GM23338 (cell line): ENCODE results near the gene S100A16. TPM values are rescaled to one million over a fixed set of nuclear protein-coding genes. Genes with fewer than 3 reads are reported as not detected.

Experiments used
- ATAC-seq: fragments of 200-7000 bp; cut with Tn5 transposase; 3 replicates; pipeline ENCODE4 v1.9.1; 2020
- DNase-seq: peaks from one replicate; pipeline ENCODE4 v3.0.0-alpha.2; 2015; ENCODE audit warnings: low spot score
- H2AFZ ChIP-seq: fragments of 200-600 bp; sonication (generic); 2 replicates; pipeline ENCODE4 v1.8.0; 2016; ENCODE audit warnings: antibody characterized with exemption, mild to moderate bottlenecking, moderate library complexity
- H3F3A ChIP-seq: fragments of 200-600 bp; sonication (generic); replicated peaks from 2 replicates; pipeline ENCODE4 v1.8.0; 2017; ENCODE audit warnings: antibody characterized with exemption, mixed run types, low read depth
- H3K27ac ChIP-seq: fragments of 200-600 bp; sonication (generic); 2 replicates; pipeline ENCODE4 v1.6.1; 2016; ENCODE audit warnings: low read depth
- H3K27me3 ChIP-seq: fragments of 200-600 bp; sonication (generic); 2 replicates; pipeline ENCODE4 v1.8.0; 2016; ENCODE audit warnings: mild to moderate bottlenecking, mixed run types, moderate library complexity; ENCODE audit not compliant: insufficient read depth
- H3K36me3 ChIP-seq: fragments of 200-600 bp; sonication (generic); 2 replicates; pipeline ENCODE4 v1.8.0; 2016; ENCODE audit warnings: mild to moderate bottlenecking; ENCODE audit not compliant: insufficient read depth
- H3K4me1 ChIP-seq: fragments of 200-600 bp; sonication (generic); 2 replicates; pipeline ENCODE4 v1.8.0; 2016; ENCODE audit warnings: mild to moderate bottlenecking, moderate library complexity; ENCODE audit not compliant: insufficient read depth
- H3K4me2 ChIP-seq: fragments of 200-600 bp; sonication (generic); 2 replicates; pipeline ENCODE4 v1.7.1; 2017; ENCODE audit warnings: mixed run types
- H3K4me3 ChIP-seq: fragments of 200-600 bp; sonication (generic); 2 replicates; pipeline ENCODE4 v1.6.1; 2016; ENCODE audit warnings: mixed run types
- H3K79me2 ChIP-seq: fragments of 200-600 bp; sonication (generic); replicated peaks from 2 replicates; pipeline ENCODE4 v1.8.0; 2017; ENCODE audit warnings: mild to moderate bottlenecking; ENCODE audit not compliant: insufficient read depth
- H3K9me2 ChIP-seq: fragments of 200-600 bp; sonication (generic); 2 replicates; pipeline ENCODE4 v1.8.0; 2017; ENCODE audit not compliant: insufficient read depth
- H4K20me1 ChIP-seq: fragments of 200-600 bp; sonication (generic); replicated peaks from 2 replicates; pipeline ENCODE4 v1.8.0; 2017; ENCODE audit warnings: mild to moderate bottlenecking; ENCODE audit not compliant: insufficient read depth
- H3K27ac Mint-ChIP-seq: 2 replicates; pipeline ENCODE4 v1.8.0; 2020; ENCODE audit warnings: inconsistent platforms, mild to moderate bottlenecking, moderate library complexity, mixed read lengths
- H3K27me3 Mint-ChIP-seq: 3 replicates; pipeline ENCODE4 v1.8.0; 2022; ENCODE audit warnings: low read depth, mild to moderate bottlenecking, moderate library complexity, mixed read lengths, inconsistent platforms; ENCODE audit not compliant: insufficient read depth, poor library complexity
- H3K36me3 Mint-ChIP-seq: 3 replicates; pipeline ENCODE4 v1.8.0; 2021; ENCODE audit warnings: low read depth, mild to moderate bottlenecking, inconsistent platforms, moderate library complexity, mixed read lengths
- H3K4me1 Mint-ChIP-seq: 3 replicates; pipeline ENCODE4 v1.8.0; 2020; ENCODE audit warnings: mild to moderate bottlenecking, inconsistent platforms, mixed read lengths
- H3K4me3 Mint-ChIP-seq: 3 replicates; pipeline ENCODE4 v1.8.0; 2021; ENCODE audit warnings: moderate library complexity, mild to moderate bottlenecking, inconsistent platforms, mixed read lengths
- H3K9me3 Mint-ChIP-seq: 3 replicates; pipeline ENCODE4 v1.8.0; 2020; ENCODE audit warnings: moderate library complexity, mild to moderate bottlenecking, inconsistent platforms, mixed read lengths
- CREB1 ChIP-seq: fragments of 250-450 bp; sonication (Bioruptor Pico); IDR thresholded peaks from 2 replicates; pipeline ENCODE4 v1.5.0; 2020; ENCODE audit warnings: low read depth, mild to moderate bottlenecking, moderate library complexity
- CTCF ChIP-seq, 2 experiments: fragments of 200-600 bp in 1 of 2; sonication (generic) in 1 of 2; conservative IDR thresholded peaks; 2 replicates each; pipeline versions ENCODE4 v1.5.1 to v1.6.1; 2016 to 2017; ENCODE audit warnings: antibody characterized with exemption in 2 of 2, low read depth in 2 of 2, mild to moderate bottlenecking in 2 of 2, moderate library complexity in 1 of 2
- EZH2phosphoT487 ChIP-seq: fragments of 200-600 bp; sonication (generic); IDR thresholded peaks from one replicate; pipeline ENCODE4 v1.8.1; 2018; ENCODE audit warnings: antibody characterized with exemption; ENCODE audit not compliant: unreplicated experiment
- NANOG ChIP-seq: IDR thresholded peaks from 2 replicates; pipeline ENCODE4 v1.6.1; 2016; ENCODE audit warnings: antibody characterized with exemption, borderline replicate concordance
- POLR2AphosphoS5 ChIP-seq: IDR thresholded peaks from 2 replicates; pipeline ENCODE4 v1.6.1; 2016; ENCODE audit warnings: antibody characterized with exemption, low read depth
- STAT1 ChIP-seq: IDR thresholded peaks from one replicate; pipeline ENCODE4 v1.6.1; 2016; ENCODE audit warnings: antibody characterized with exemption; ENCODE audit not compliant: unreplicated experiment
- ZNF114 ChIP-seq: fragments of 250-450 bp; sonication (Bioruptor Pico); IDR thresholded peaks from 2 replicates; pipeline ENCODE4 v1.5.0; 2020; ENCODE audit warnings: mild to moderate bottlenecking, moderate library complexity
- ZNF462 ChIP-seq: fragments of 250-450 bp; sonication (Bioruptor Pico); IDR thresholded peaks from 2 replicates; pipeline ENCODE4 v1.5.0; 2020; ENCODE audit warnings: mild to moderate bottlenecking, moderate library complexity
- polyA plus RNA-seq: library from polyadenylated mRNA; unstranded; fragments of >200 nt; fragmentation: Nextera tagmentation; extraction: Ambion mirVana; gene quantifications from 2 replicates; pipeline ENCODE4 v1.2.1, GENCODE V29; 2016
- total RNA-seq: library from RNA; depleted of rRNA; stranded (reverse); fragments of >200 nt; shearing (Covaris generic); gene quantifications from 2 replicates; pipeline ENCODE4 v1.2.3, GENCODE V29; 2014

S100A16 gene
- total and polyA plus RNA-seq, 2 experiments from 2014 or later, result 13.0 to 20.4 TPM

- Histone ChIP-seq H3K9me2 (no peaks in the 10 kb centered on the region), H3K4me3 (no peak within 1 kb of the TSS), H2AFZ (peak within 1 kb of the TSS; percentile 74; the same call in 1 of the 2 replicates), H3K79me2 (no peaks in the 10 kb centered on the region), H3K36me3 (no peaks in the 10 kb centered on the region), H3F3A (no peaks in the 10 kb centered on the region), H3K27ac (no peak within 1 kb of the TSS), H3K4me1 (peaks cover 10% of the 10 kb centered on the region; the same call in 1 of the 2 replicates), H3K4me2 (no peak within 1 kb of the TSS), H4K20me1 (no peaks in the 10 kb centered on the region), H3K27me3 (no peaks in the 10 kb centered on the region)
- ATAC-seq, result peak; percentile 12
- no peak for TF ChIP-seq CREB1 (CRISPR knock-in tag)
- TF ChIP-seq CTCF (conservative IDR thresholded peaks at IDR 0.05; ENCODE audit: low read depth in 2 of 2), result no peak
- no peak for TF ChIP-seq STAT1
- TF ChIP-seq ZNF114 (CRISPR knock-in tag), result no peak
- TF ChIP-seq NANOG, result no peak
- no peak for TF ChIP-seq ZNF462 (CRISPR knock-in tag)
- TF ChIP-seq EZH2phosphoT487, result no peak
- no peak for TF ChIP-seq POLR2AphosphoS5
- H3K9me3 Mint-ChIP-seq, result no peaks in the 10 kb centered on the region
- no peak within 1 kb of the TSS for H3K4me3 Mint-ChIP-seq
- H3K27me3 Mint-ChIP-seq, result peaks cover 14% of the 10 kb centered on the region
- H3K27ac Mint-ChIP-seq, result no peak within 1 kb of the TSS; the same call in 1 of the 2 replicates
- peaks cover 11% of the 10 kb centered on the region for H3K36me3 Mint-ChIP-seq
- peaks cover 35% of the 10 kb centered on the region for H3K4me1 Mint-ChIP-seq
- no peak for DNase-seq
Measured at GRCh38 chr1:153616144-153616916, 3.4 kb upstream of the S100A16 start, which contains the start of gene S100A14. TSS of gene S100A14 (minus strand) at chr1:153616325. CDS start at chr1:153615858, 467 bp downstream.
